Muscle of leg (tissue), 11 donors: ENCODE measurements around the gene IFITM2. TPM values are rescaled to one million over a fixed set of nuclear protein-coding genes. Genes with fewer than 3 reads are reported as not detected.

Experiments used
- DNase-seq: peaks from one replicate; pipeline ENCODE4 v3.0.0; 2013
- H3K27ac ChIP-seq: one replicate; pipeline ENCODE4 v1.5.1; 2013; ENCODE audit warnings: mild to moderate bottlenecking, low read length, control low read depth
- H3K27me3 ChIP-seq: one replicate; pipeline ENCODE4 v1.6.1; 2013; ENCODE audit warnings: low read length; ENCODE audit not compliant: control insufficient read depth, insufficient read depth
- H3K36me3 ChIP-seq: one replicate; pipeline ENCODE4 v1.6.1; 2013; ENCODE audit warnings: low read length; ENCODE audit not compliant: control insufficient read depth, insufficient read depth
- H3K4me1 ChIP-seq: one replicate; pipeline ENCODE4 v1.6.1; 2013; ENCODE audit warnings: low read length; ENCODE audit not compliant: control insufficient read depth, insufficient read depth
- H3K4me3 ChIP-seq: one replicate; pipeline ENCODE4 v1.5.1; 2013; ENCODE audit warnings: low read length, control low read depth
- H3K9me3 ChIP-seq: replicated peaks from 2 replicates; pipeline ENCODE4 v1.6.1; 2013; ENCODE audit warnings: low read depth, low read length; ENCODE audit not compliant: control insufficient read depth
- WGBS: methylation state at CpG from one replicate; pipeline ENCODE4 v1.1.5; 2013; ENCODE audit warnings: missing lambda C conversion rate; ENCODE audit not compliant: insufficient coverage; 5-methylcytosine and 5-hydroxymethylcytosine counted together
- polyA plus RNA-seq, 8 donors: library from polyadenylated mRNA; unstranded; fragments of 120-200 nt; gene quantifications; one replicate each; pipeline versions ENCODE4 v1.2.1 to v1.2.3, GENCODE V29; 2013; ENCODE audit warnings: inconsistent platforms in 1 of 8, low replicate concordance in 1 of 8; ENCODE audit not compliant: insufficient read length in 8 of 8, insufficient read depth in 1 of 8
- total RNA-seq: library from RNA; stranded (reverse); fragments of 120-200 nt; gene quantifications from one replicate; pipeline ENCODE4 v1.2.4, GENCODE V29; 2013

IFITM2 gene
- total and polyA plus RNA-seq, 9 donors: 48.1 to 130 (median 83.2) TPM

GRCh38 chr11:293271-293851 lies 14.3 kb upstream of the IFITM2 start:
- 85% methylated on average over 14 of the region's 18 CpGs for WGBS
- DNase-seq: no peak

GRCh38 chr11:293852-294661 lies 13.6 kb upstream of the IFITM2 start:
- peaks cover 2% of the 10 kb centered on the region for H3K27me3 ChIP-seq
- no peaks in the 10 kb centered on the region for H3K9me3 ChIP-seq
- no peak overlapping the region for H3K4me3 ChIP-seq
- peaks cover 18% of the 10 kb centered on the region for H3K4me1 ChIP-seq
- 83% methylated on average over 18 of the region's 27 CpGs for WGBS
- no peak for DNase-seq
- no peak overlapping the region for H3K27ac ChIP-seq
- H3K36me3 ChIP-seq: peaks cover 6% of the 10 kb centered on the region

More at GRCh38 chr11:293271-293851, 14.3 kb upstream of the IFITM2 start:
- H3K4me3 ChIP-seq: no peak overlapping the region
- H3K27me3 ChIP-seq: peaks cover 4% of the 10 kb centered on the region
- no peaks in the 10 kb centered on the region for H3K9me3 ChIP-seq
- no peak overlapping the region for H3K27ac ChIP-seq
- H3K4me1 ChIP-seq: peaks cover 20% of the 10 kb centered on the region
- H3K36me3 ChIP-seq: peaks cover 6% of the 10 kb centered on the region

- Histone ChIP-seq H3K27me3 (peaks cover 3% of the 10 kb centered on the region), H3K9me3 (no peaks in the 10 kb centered on the region), H3K4me3 (no peak overlapping the region), H3K27ac (no peak overlapping the region), H3K4me1 (peaks cover 15% of the 10 kb centered on the region), H3K36me3 (peaks cover 6% of the 10 kb centered on the region)
- DNase-seq: no peak
- 83% methylated on average over 15 of the region's 16 CpGs for WGBS
Observed at GRCh38 chr11:294780-295179, 12.8 kb upstream of the IFITM2 start.

GRCh38 chr11:295351-296170 lies 12.1 kb upstream of the IFITM2 start:
- Histone ChIP-seq H3K27me3 (peaks cover 11% of the 10 kb centered on the region), H3K4me1 (peaks cover 15% of the 10 kb centered on the region), H3K27ac (no peak overlapping the region), H3K36me3 (peaks cover 6% of the 10 kb centered on the region), H3K4me3 (no peak overlapping the region), H3K9me3 (no peaks in the 10 kb centered on the region)
- 56% methylated on average over 24 of the region's 26 CpGs for WGBS
- no peak for DNase-seq

GRCh38 chr11:296171-297050 lies 11.2 kb upstream of the IFITM2 start:
- Histone ChIP-seq H3K4me1 (peaks cover 15% of the 10 kb centered on the region), H3K4me3 (no peak overlapping the region), H3K27me3 (peaks cover 13% of the 10 kb centered on the region), H3K36me3 (peaks cover 6% of the 10 kb centered on the region), H3K9me3 (no peaks in the 10 kb centered on the region), H3K27ac (no peak overlapping the region)
- WGBS: 77% methylated on average over 35 of the region's 35 CpGs
- DNase-seq: no peak

GRCh38 chr11:297051-297585 lies 10.5 kb upstream of the IFITM2 start:
- Histone ChIP-seq H3K9me3 (no peaks in the 10 kb centered on the region), H3K27ac (no peak overlapping the region), H3K4me3 (no peak overlapping the region), H3K27me3 (peaks cover 13% of the 10 kb centered on the region), H3K36me3 (peaks cover 6% of the 10 kb centered on the region), H3K4me1 (peaks cover 15% of the 10 kb centered on the region)
- DNase-seq: no peak
- WGBS: 71% methylated on average over 7 of the region's 13 CpGs

GRCh38 chr11:297586-298405 lies 9.8 kb upstream of the IFITM2 start:
- H3K27me3 ChIP-seq: peaks cover 13% of the 10 kb centered on the region
- H3K4me3 ChIP-seq: no peak overlapping the region
- peak; percentile 55 for DNase-seq
- peaks cover 15% of the 10 kb centered on the region for H3K4me1 ChIP-seq
- no peak overlapping the region for H3K27ac ChIP-seq
- H3K36me3 ChIP-seq: peaks cover 6% of the 10 kb centered on the region
- WGBS: 40% methylated on average over 16 of the region's 26 CpGs
- no peaks in the 10 kb centered on the region for H3K9me3 ChIP-seq

GRCh38 chr11:298406-299065 lies 9.1 kb upstream of the IFITM2 start:
- peaks cover 6% of the 10 kb centered on the region for H3K36me3 ChIP-seq
- no peak overlapping the region for H3K4me3 ChIP-seq
- no peaks in the 10 kb centered on the region for H3K9me3 ChIP-seq
- H3K27me3 ChIP-seq: peaks cover 13% of the 10 kb centered on the region
- DNase-seq: no peak
- H3K4me1 ChIP-seq: peaks cover 15% of the 10 kb centered on the region
- 78% methylated on average over 13 of the region's 15 CpGs for WGBS
- H3K27ac ChIP-seq: no peak overlapping the region
